ENCODE data around the gene DTX3L. TPM values are rescaled to one million over a fixed set of nuclear protein-coding genes. Genes with fewer than 3 reads are reported as not detected.

Gene DTX3L
- total RNA-seq, 2 donors from 2014 or later, result 4.9 to 6.6 TPM

DNA sequence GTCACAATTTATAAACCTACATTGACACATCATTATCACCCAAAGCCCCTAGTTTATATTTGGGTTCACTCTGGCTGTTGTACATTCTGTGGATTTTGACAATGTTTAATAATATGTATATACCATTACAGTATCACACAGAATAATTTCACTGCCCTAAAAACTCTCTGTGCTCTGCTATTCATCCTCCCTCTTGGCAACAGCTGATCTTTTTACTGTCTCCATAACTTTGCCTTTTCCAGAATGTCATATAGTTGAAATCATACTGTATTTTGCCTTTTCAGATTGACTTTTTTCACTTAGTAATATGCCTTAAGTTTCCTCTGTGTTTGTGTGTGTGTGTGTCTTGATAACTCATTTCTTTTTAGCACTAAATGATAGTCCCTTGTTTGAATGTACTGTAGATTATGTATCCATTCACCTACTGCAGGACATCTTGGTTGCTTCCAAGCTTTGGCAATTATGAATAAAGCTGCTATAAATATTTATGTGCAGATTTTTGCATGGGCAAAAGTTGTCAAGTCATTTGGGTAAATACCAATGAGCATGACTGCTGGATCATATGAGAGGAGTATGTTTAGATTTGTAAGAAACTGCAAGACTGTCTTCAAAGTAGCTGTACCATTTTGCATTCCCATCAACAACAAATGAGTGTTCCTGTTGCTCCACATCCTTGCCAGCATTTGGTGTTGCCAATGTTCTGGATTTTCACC is 22.8 kb downstream of the DTX3L start:
- DNase-seq, result no peak
- H3K4me1 Mint-ChIP-seq, result no peaks in the 10 kb centered on the region
- Histone ChIP-seq H3K9ac (ENCODE audit: extremely low read depth, low read length, poor library complexity, severe bottlenecking) (no peak overlapping the region), H3K4me1 (ENCODE audit: control insufficient read depth, insufficient read depth, low read length) (no peaks in the 10 kb centered on the region), H3K36me3 (ENCODE audit: control insufficient read depth, insufficient read depth, low read length) (no peaks in the 10 kb centered on the region), H3K27me3 (ENCODE audit: control insufficient read depth, insufficient read depth, low read length, poor library complexity, severe bottlenecking) (no peaks in the 10 kb centered on the region), H3K27ac (ENCODE audit: low read depth, low read length) (no peak overlapping the region), H3K9me3 (ENCODE audit: control insufficient read depth, low read length) (peaks cover 20% of the 10 kb centered on the region), H3K4me3 (ENCODE audit: low read length) (no peak overlapping the region)
- H3K27me3 Mint-ChIP-seq (ENCODE audit: insufficient read depth), result no peaks in the 10 kb centered on the region
- H3K9me3 Mint-ChIP-seq, result peaks cover 17% of the 10 kb centered on the region
- H3K4me3 Mint-ChIP-seq, result no peak overlapping the region
- H3K36me3 Mint-ChIP-seq (ENCODE audit: low read depth), result peaks cover 2% of the 10 kb centered on the region
- H3K27ac Mint-ChIP-seq, result no peak overlapping the region
- TF ChIP-seq, protein P1, sequence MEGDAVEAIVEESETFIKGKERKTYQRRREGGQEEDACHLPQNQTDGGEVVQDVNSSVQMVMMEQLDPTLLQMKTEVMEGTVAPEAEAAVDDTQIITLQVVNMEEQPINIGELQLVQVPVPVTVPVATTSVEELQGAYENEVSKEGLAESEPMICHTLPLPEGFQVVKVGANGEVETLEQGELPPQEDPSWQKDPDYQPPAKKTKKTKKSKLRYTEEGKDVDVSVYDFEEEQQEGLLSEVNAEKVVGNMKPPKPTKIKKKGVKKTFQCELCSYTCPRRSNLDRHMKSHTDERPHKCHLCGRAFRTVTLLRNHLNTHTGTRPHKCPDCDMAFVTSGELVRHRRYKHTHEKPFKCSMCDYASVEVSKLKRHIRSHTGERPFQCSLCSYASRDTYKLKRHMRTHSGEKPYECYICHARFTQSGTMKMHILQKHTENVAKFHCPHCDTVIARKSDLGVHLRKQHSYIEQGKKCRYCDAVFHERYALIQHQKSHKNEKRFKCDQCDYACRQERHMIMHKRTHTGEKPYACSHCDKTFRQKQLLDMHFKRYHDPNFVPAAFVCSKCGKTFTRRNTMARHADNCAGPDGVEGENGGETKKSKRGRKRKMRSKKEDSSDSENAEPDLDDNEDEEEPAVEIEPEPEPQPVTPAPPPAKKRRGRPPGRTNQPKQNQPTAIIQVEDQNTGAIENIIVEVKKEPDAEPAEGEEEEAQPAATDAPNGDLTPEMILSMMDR (conservative IDR thresholded peaks at IDR 0.05), result no peak

DNA sequence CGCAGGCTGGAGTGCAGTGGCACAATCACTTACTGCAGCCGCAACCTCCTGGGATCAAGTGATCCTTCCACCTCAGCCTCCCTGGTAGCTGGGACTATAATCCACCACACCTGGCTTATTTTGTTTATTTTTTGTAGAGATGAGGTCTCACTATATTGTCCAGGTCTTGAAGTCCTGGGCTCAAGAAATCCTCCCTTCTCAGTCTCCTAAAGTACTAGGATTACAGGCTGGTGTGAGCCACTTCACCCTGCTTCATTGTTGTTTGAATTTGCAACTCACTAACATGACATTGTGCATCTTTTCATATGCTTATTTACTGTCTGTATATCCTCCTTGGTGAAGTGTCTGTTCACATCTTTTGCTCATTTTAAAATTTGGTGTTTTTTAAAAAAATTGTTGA is 23.4 kb downstream of the DTX3L start:
- Histone ChIP-seq H3K9me3 (ENCODE audit: control insufficient read depth, low read length) (peaks cover 14% of the 10 kb centered on the region), H3K27ac (ENCODE audit: low read depth, low read length) (no peak overlapping the region), H3K27me3 (ENCODE audit: control insufficient read depth, insufficient read depth, low read length, poor library complexity, severe bottlenecking) (no peaks in the 10 kb centered on the region), H3K36me3 (ENCODE audit: control insufficient read depth, insufficient read depth, low read length) (no peaks in the 10 kb centered on the region), H3K4me1 (ENCODE audit: control insufficient read depth, insufficient read depth, low read length) (no peaks in the 10 kb centered on the region), H3K4me3 (ENCODE audit: low read length) (no peak overlapping the region), H3K9ac (ENCODE audit: extremely low read depth, low read length, poor library complexity, severe bottlenecking) (no peak overlapping the region)
- DNase-seq, result no peak
- Mint-ChIP-seq H3K4me1 (no peaks in the 10 kb centered on the region), H3K27me3 (ENCODE audit: insufficient read depth) (no peaks in the 10 kb centered on the region), H3K27ac (no peak overlapping the region), H3K9me3 (peaks cover 10% of the 10 kb centered on the region), H3K4me3 (no peak overlapping the region), H3K36me3 (ENCODE audit: low read depth) (peaks cover 2% of the 10 kb centered on the region)
- TF ChIP-seq, protein P1 (conservative IDR thresholded peaks at IDR 0.05), result no peak
- WGBS, 2 experiments (ENCODE audit: insufficient coverage in 1 of 2, insufficient read length in 1 of 2), result 29 to 40% methylated on average over 1 to 2 of the region's 2 CpGs

DNA sequence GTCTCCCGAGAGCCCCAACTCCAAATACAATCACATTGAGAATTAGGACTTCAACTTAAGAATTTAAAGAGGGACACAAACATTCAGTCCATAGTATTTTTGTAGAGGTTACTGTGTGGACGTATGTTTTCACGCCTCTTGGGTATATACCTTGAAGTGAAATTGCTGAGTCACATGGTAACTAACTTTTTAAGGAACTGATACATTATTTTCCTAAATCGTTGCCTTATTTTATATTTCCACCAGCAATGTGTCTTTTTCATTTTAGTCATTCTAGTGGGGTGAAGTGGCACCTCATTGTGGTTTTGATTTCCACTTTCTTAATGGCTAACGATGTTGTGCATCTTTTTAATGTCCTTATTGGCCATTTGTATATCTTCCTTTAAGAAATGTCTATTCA is 25.2 kb downstream of the DTX3L start:
- Mint-ChIP-seq H3K4me1 (no peaks in the 10 kb centered on the region), H3K4me3 (no peak overlapping the region), H3K27me3 (ENCODE audit: insufficient read depth) (no peaks in the 10 kb centered on the region), H3K27ac (no peak overlapping the region), H3K36me3 (ENCODE audit: low read depth) (no peaks in the 10 kb centered on the region), H3K9me3 (no peaks in the 10 kb centered on the region)
- H3K9ac ChIP-seq (ENCODE audit: extremely low read depth, low read length, poor library complexity, severe bottlenecking), result no peak overlapping the region
- H3K36me3 ChIP-seq (ENCODE audit: control insufficient read depth, insufficient read depth, low read length), result no peaks in the 10 kb centered on the region
- H3K4me1 ChIP-seq (ENCODE audit: control insufficient read depth, insufficient read depth, low read length), result no peaks in the 10 kb centered on the region
- no peak for DNase-seq
- no peak overlapping the region for H3K4me3 ChIP-seq (ENCODE audit: low read length)
- no peak overlapping the region for H3K27ac ChIP-seq (ENCODE audit: low read depth, low read length)
- no peaks in the 10 kb centered on the region for H3K27me3 ChIP-seq (ENCODE audit: control insufficient read depth, insufficient read depth, low read length, poor library complexity, severe bottlenecking)
- H3K9me3 ChIP-seq (ENCODE audit: control insufficient read depth, low read length), result peaks cover under 1% of the 10 kb centered on the region
- 74 to 100% methylated on average over 2 to 5 of the region's 5 CpGs for WGBS, 2 experiments (ENCODE audit: insufficient coverage in 1 of 2, insufficient read length in 1 of 2)
- TF ChIP-seq, protein P1 (conservative IDR thresholded peaks at IDR 0.05), result no peak

Data from endodermal cell (in vitro differentiated cells).